Stomach (tissue), 9 donors: Measurements from ENCODE around the gene SDC3. TPM values are rescaled to one million over a fixed set of nuclear protein-coding genes. Genes with fewer than 3 reads are reported as not detected.
A peak's percentile ranks its signal among the peaks of the same experiment; 100 is the strongest.

Experiments
- DNase-seq, 2 donors: peaks; one replicate each; pipeline versions ENCODE4 v3.0.0 to v3.0.0-alpha.2; 2013 to 2019
- H3K27ac ChIP-seq, 5 donors: fragments of 200-600 bp in 4 of 5; sonication (generic) in 4 of 5; one replicate each; pipeline ENCODE4 v1.5.1; 2013 to 2019; ENCODE audit warnings: mild to moderate bottlenecking in 1 of 5, moderate library complexity in 1 of 5
- H3K27me3 ChIP-seq, 3 donors: fragments of 200-600 bp; sonication (generic); one replicate each; pipeline ENCODE4 v1.5.1; 2017 to 2019; ENCODE audit warnings: mixed run types in 1 of 3
- H3K36me3 ChIP-seq, 4 donors: fragments of 200-600 bp; sonication (generic); 1 replicate in 3 of 4; 2 replicates in 1 of 4; pipeline ENCODE4 v1.5.1; 2016 to 2019
- H3K4me1 ChIP-seq, 4 donors: fragments of 200-600 bp; sonication (generic); one replicate each; pipeline ENCODE4 v1.5.1; 2016 to 2019
- H3K4me3 ChIP-seq, 4 donors: fragments of 200-600 bp; sonication (generic) in 3 of 4; one replicate each; pipeline ENCODE4 v1.5.1; 2016 to 2019; ENCODE audit warnings: mild to moderate bottlenecking in 1 of 4
- H3K9me3 ChIP-seq, 4 donors: fragments of 200-600 bp; sonication (generic); one replicate each; pipeline ENCODE4 v1.5.1; 2016 to 2019
- EP300 ChIP-seq: sonication (generic); formaldehyde crosslinking; IDR thresholded peaks from one replicate; pipeline ENCODE4 v1.6.1; 2017; ENCODE audit warnings: antibody characterized with exemption
- POLR2A ChIP-seq, 4 donors: fragments of 450-650 bp; IDR thresholded peaks; one replicate each; pipeline ENCODE4 v1.6.1; 2016; ENCODE audit warnings: antibody characterized with exemption in 4 of 4, control low read depth in 2 of 4, mild to moderate bottlenecking in 1 of 4, moderate library complexity in 1 of 4
- POLR2AphosphoS5 ChIP-seq, 3 donors: sonication (generic); formaldehyde crosslinking; IDR thresholded peaks; one replicate each; pipeline ENCODE4 v1.6.1; 2016; ENCODE audit warnings: antibody characterized with exemption in 3 of 3
- WGBS, 5 donors: extraction: QIAGEN DNeasy Blood & Tissue Kit in 3 of 5; methylation state at CpG; one replicate each; pipeline versions ENCODE4 v1.1.5 to v1.1.7; 2013 to 2018; 5-methylcytosine and 5-hydroxymethylcytosine counted together
- intact Hi-C: fragments of 100-400 bp; cut with DNase I; formaldehyde crosslinking; loops from one replicate; pipeline ENCODE4 v1.15.1; 2023; ENCODE audit warnings: low total_unique reads
- polyA plus RNA-seq, 3 donors: library from polyadenylated mRNA; stranded (reverse); fragments of 200-250 nt; gene quantifications; one replicate each; pipeline ENCODE4 v1.2.3, GENCODE V29; 2013
- total RNA-seq, 5 donors: library from RNA; depleted of rRNA; stranded (reverse); fragments of >200 nt; gene quantifications; one replicate each; pipeline versions ENCODE4 v1.1.0 to v1.2.3, GENCODE V29; 2014 to 2016
- TF ChIP-seq, protein P1 (sequence below), 7 experiments: fragments of 450-650 bp in 4 of 7; fragments of 200-600 bp in 3 of 7; sonication (generic) in 3 of 7; IDR thresholded peaks; one replicate each; pipeline ENCODE4 v1.5.1; 2016 to 2019; ENCODE audit warnings: antibody characterized with exemption in 7 of 7, control low read depth in 2 of 7, mild to moderate bottlenecking in 1 of 7
- donor health status: healthy with polysubstance abuse.
- donor health status: Bipolar disorder and iron deficiency.
- donor health status: healthy.

The SDC3 gene
- total and polyA plus RNA-seq, 8 donors, result 0.58 to 47.2 (median 15.2) TPM

- 39 to 54% (median 52%) methylated on average over 3 of the region's 3 CpGs for WGBS, 5 donors
- intact Hi-C loops, result no loop called here
- Histone ChIP-seq H3K4me1 (no peaks in the 10 kb centered on the region), H3K27me3 (no peaks in the 10 kb centered on the region), H3K4me3 (no peak overlapping the region), H3K9me3 (no peaks in the 10 kb centered on the region), H3K36me3 (peaks cover 0 to 5% (median 1%) of the 10 kb centered on the region in 4 donors), H3K27ac (no peak overlapping the region)
- TF ChIP-seq EP300 (no peak), POLR2A (IDR thresholded peaks at IDR 0.05) (no peak), POLR2AphosphoS5 (IDR thresholded peaks at IDR 0.05) (no peak)
- TF ChIP-seq, protein P1, sequence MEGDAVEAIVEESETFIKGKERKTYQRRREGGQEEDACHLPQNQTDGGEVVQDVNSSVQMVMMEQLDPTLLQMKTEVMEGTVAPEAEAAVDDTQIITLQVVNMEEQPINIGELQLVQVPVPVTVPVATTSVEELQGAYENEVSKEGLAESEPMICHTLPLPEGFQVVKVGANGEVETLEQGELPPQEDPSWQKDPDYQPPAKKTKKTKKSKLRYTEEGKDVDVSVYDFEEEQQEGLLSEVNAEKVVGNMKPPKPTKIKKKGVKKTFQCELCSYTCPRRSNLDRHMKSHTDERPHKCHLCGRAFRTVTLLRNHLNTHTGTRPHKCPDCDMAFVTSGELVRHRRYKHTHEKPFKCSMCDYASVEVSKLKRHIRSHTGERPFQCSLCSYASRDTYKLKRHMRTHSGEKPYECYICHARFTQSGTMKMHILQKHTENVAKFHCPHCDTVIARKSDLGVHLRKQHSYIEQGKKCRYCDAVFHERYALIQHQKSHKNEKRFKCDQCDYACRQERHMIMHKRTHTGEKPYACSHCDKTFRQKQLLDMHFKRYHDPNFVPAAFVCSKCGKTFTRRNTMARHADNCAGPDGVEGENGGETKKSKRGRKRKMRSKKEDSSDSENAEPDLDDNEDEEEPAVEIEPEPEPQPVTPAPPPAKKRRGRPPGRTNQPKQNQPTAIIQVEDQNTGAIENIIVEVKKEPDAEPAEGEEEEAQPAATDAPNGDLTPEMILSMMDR (IDR thresholded peaks at IDR 0.05), result no peak
- DNase-seq, result no peak
Measured at GRCh38 chr1:30866594-30866993, 42.0 kb downstream of the SDC3 start.

DNA sequence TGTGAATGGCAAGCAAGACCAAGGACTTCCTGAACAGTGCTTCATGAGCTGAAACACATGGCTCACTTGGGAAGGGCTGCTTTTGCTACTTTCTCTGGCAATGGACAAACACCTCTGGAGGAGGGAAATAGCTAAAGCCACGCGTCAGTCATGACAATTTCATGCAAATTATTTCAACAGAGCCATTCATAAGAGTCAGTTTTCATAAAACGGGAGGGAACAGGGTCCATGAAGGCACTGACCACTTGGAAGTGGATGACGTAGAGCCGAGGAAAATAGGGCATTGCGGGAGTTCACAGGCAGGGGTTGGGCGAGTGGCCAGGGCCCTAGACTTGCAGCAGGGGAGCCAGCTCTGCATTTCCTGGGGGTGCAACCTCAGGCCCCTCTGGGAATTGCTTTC, 43.9 kb downstream of the SDC3 start:
- intact Hi-C loops, result no loop called here
- Histone ChIP-seq H3K27ac (no peak overlapping the region), H3K27me3 (no peaks in the 10 kb centered on the region), H3K9me3 (no peaks in the 10 kb centered on the region), H3K36me3 (no peaks in the 10 kb centered on the region), H3K4me3 (no peak overlapping the region), H3K4me1 (no peaks in the 10 kb centered on the region)
- peak in 1 of 2 donors; percentile 40 for DNase-seq
- TF ChIP-seq, protein P1 (IDR thresholded peaks at IDR 0.05), result no peak
- TF ChIP-seq EP300, result no peak
- WGBS, 5 donors, result 73 to 81% (median 81%) methylated on average over 7 of the region's 7 CpGs

DNA sequence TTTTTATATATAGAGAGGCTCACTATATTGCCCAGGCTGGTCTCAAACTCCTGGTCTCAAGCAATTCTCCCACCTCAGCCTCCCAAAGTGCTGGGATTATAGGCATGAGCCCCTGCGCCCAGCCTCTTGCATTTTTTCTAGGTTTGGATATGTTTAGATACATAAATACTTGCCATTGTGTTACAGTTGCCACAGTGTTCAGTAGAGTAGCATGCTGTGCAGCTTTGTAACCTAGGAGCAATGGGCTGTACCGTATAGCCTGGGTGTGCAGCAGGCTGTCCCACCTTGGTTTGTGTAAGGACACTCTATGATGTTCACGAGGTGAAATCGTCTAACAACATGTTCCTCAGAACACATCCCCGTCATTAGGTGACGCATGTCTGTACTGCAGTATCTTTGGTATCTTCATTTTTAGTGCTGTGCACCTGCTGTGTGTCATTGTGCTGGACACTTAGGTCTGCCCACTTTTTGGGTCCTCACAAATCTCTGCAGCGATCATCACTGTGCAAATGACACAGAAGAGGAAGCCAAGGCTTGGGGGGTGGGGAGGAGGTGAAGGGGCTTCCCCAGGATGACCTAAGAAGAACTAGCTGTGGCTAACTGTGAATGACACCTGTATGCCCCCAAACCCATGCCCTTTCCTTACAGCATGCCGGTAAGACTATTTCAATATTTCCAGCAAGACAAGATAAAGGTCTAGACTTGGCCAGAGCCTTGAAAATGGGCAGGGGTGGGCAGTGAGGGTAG, 44.5 kb downstream of the SDC3 start:
- no peak for DNase-seq
- Histone ChIP-seq H3K27ac (no peak overlapping the region), H3K9me3 (no peaks in the 10 kb centered on the region), H3K4me1 (peaks cover 0 to 2% (median 0%) of the 10 kb centered on the region in 4 donors), H3K36me3 (no peaks in the 10 kb centered on the region), H3K27me3 (no peaks in the 10 kb centered on the region), H3K4me3 (no peak overlapping the region)
- intact Hi-C loops, result no loop called here
- WGBS, 5 donors, result 76 to 89% (median 82%) methylated on average over 8 of the region's 8 CpGs
- no peak for TF ChIP-seq EP300
- no peak for TF ChIP-seq POLR2AphosphoS5 (IDR thresholded peaks at IDR 0.05)
- no peak for TF ChIP-seq POLR2A (IDR thresholded peaks at IDR 0.05)
- TF ChIP-seq, protein P1 (IDR thresholded peaks at IDR 0.05), result no peak

DNA sequence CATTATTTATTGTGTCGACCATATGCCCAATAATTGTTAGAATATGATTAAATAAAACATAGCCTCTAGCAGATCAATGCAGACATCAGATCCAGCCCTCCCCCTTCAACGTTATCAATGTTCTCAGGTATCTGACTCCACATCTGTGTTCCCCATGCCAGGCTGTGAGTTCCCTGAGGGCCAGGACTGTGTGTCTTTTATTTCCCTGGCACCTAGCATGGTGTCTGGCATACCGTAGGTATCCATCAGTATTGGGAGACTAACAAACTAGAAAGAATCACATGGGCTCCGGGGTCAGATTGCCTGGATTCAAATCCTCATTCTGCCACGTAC, 48.3 kb downstream of the SDC3 start:
- Histone ChIP-seq H3K27me3 (no peaks in the 10 kb centered on the region), H3K4me1 (peaks cover 0 to 20% (median 4%) of the 10 kb centered on the region in 4 donors), H3K36me3 (no peaks in the 10 kb centered on the region), H3K9me3 (no peaks in the 10 kb centered on the region), H3K4me3 (no peak overlapping the region), H3K27ac (no peak overlapping the region)
- WGBS, 5 donors, result 68 to 82% (median 74%) methylated on average over 5 of the region's 5 CpGs
- no peak for DNase-seq
- TF ChIP-seq, protein P1 (IDR thresholded peaks at IDR 0.05), result no peak
- TF ChIP-seq POLR2AphosphoS5 (IDR thresholded peaks at IDR 0.05) (no peak), POLR2A (IDR thresholded peaks at IDR 0.05) (no peak), EP300 (no peak)
- intact Hi-C loops, result no loop called here
